Measurements from ENCODE around the gene WDR4.

GRCh38 chr21:42861311-42861847 lies 18.0 kb downstream of the WDR4 start:
- TF ChIP-seq MAX (IDR thresholded peaks at IDR 0.05): no peak
- no peak for TF ChIP-seq CTCF (IDR thresholded peaks at IDR 0.05; ENCODE audit: low read depth, low read length, missing input control)
- no peak for TF ChIP-seq RXRA (IDR thresholded peaks at IDR 0.05)

All from liver (tissue), 3 donors.